Esophagus muscularis mucosa (tissue), 3 donors: Measurements from ENCODE around the gene TMEM41B.

Experiments
- CTCF ChIP-seq, 3 experiments: fragments of 200-600 bp in 2 of 3; fragments of 450-650 bp in 1 of 3; sonication (generic) in 2 of 3; IDR thresholded peaks; one replicate each; pipeline ENCODE4 v1.5.1; 2017 to 2019; ENCODE audit warnings: antibody characterized with exemption in 3 of 3, mild to moderate bottlenecking in 2 of 3, moderate library complexity in 1 of 3
- POLR2A ChIP-seq: fragments of 450-650 bp; IDR thresholded peaks from one replicate; pipeline ENCODE4 v1.6.1; 2017; ENCODE audit warnings: antibody characterized with exemption, moderate library complexity, mild to moderate bottlenecking, low read depth

GRCh38 chr11:9330387-9331384, 16.3 kb upstream of the TMEM41B start:
- TF ChIP-seq CTCF (IDR thresholded peaks at IDR 0.05) (no peak), POLR2A (no peak)
